Naive thymus-derived CD4-positive, alpha-beta T cell (primary cell): ENCODE results near the gene PTTG1. TPM values are rescaled to one million over a fixed set of nuclear protein-coding genes. Genes with fewer than 3 reads are reported as not detected.

Source experiments
- ATAC-seq: fragments of 150-1000 bp; cut with Tn5 transposase; 2 replicates; pipeline ENCODE4 v1.10.0; 2021; ENCODE audit warnings: mild to moderate bottlenecking, moderate library complexity
- CTCF ChIA-PET: fragments of 350-600 bp; sonication (Branson Sonifier 250); formaldehyde crosslinking; loops from one replicate; lab custom pipeline; 2021; ENCODE audit warnings: antibody characterized with exemption; lab: Charles Lee
- POLR2A ChIA-PET: fragments of 350-600 bp; sonication (Branson Sonifier 250); formaldehyde crosslinking; loops from one replicate; lab custom pipeline; 2021; ENCODE audit warnings: antibody characterized with exemption, inconsistent platforms; lab: Charles Lee
- DNase-seq, 9 donors: peaks; one replicate each; pipeline versions ENCODE4 v3.0.0 to v3.0.0-alpha.2; 2020 to 2022; ENCODE audit warnings: mixed read lengths in 1 of 9
- H3K27ac ChIP-seq: one replicate; pipeline ENCODE4 v1.7.0; 2013; ENCODE audit warnings: mild to moderate bottlenecking, low read depth, low read length, moderate library complexity
- H3K27me3 ChIP-seq, 2 donors: one replicate each; pipeline ENCODE4 v1.7.0; 2013; ENCODE audit warnings: low read length in 2 of 2, mild to moderate bottlenecking in 2 of 2, moderate library complexity in 2 of 2; ENCODE audit not compliant: control insufficient read depth in 2 of 2, insufficient read depth in 2 of 2
- H3K36me3 ChIP-seq, 3 experiments: 1 replicate in 2 of 3; 2 replicates in 1 of 3; pipeline ENCODE4 v1.7.0; 2013; ENCODE audit warnings: low read length in 3 of 3, mild to moderate bottlenecking in 3 of 3, moderate library complexity in 1 of 3; ENCODE audit not compliant: insufficient read depth in 3 of 3, control insufficient read depth in 2 of 3
- H3K4me1 ChIP-seq, 2 donors: one replicate each; pipeline ENCODE4 v1.7.0; 2013; ENCODE audit warnings: low read length in 2 of 2, mild to moderate bottlenecking in 2 of 2, moderate library complexity in 1 of 2; ENCODE audit not compliant: control insufficient read depth in 2 of 2, insufficient read depth in 2 of 2
- H3K4me3 ChIP-seq: 2 replicates; pipeline ENCODE4 v1.7.0; 2013; ENCODE audit warnings: mild to moderate bottlenecking, low read length
- H3K9me3 ChIP-seq, 3 experiments: 1 replicate in 2 of 3; 2 replicates in 1 of 3; pipeline ENCODE4 v1.7.0; 2013; ENCODE audit warnings: low read length in 3 of 3; ENCODE audit not compliant: control insufficient read depth in 2 of 3
- H3K27ac Mint-ChIP-seq, 9 donors: one replicate each; pipeline ENCODE4 v1.8.0; 2020 to 2022; ENCODE audit warnings: mixed read lengths in 9 of 9, mild to moderate bottlenecking in 8 of 9, moderate library complexity in 5 of 9, inconsistent platforms in 2 of 9
- H3K27me3 Mint-ChIP-seq, 5 donors: one replicate each; pipeline ENCODE4 v1.8.0; 2021 to 2022; ENCODE audit warnings: mixed read lengths in 5 of 5, mild to moderate bottlenecking in 1 of 5
- H3K36me3 Mint-ChIP-seq, 5 donors: one replicate each; pipeline ENCODE4 v1.8.0; 2020 to 2022; ENCODE audit warnings: mixed read lengths in 5 of 5, mild to moderate bottlenecking in 3 of 5, inconsistent platforms in 1 of 5
- H3K4me1 Mint-ChIP-seq, 7 donors: one replicate each; pipeline ENCODE4 v1.8.0; 2020 to 2022; ENCODE audit warnings: mixed read lengths in 7 of 7, mild to moderate bottlenecking in 3 of 7, inconsistent platforms in 1 of 7
- H3K4me3 Mint-ChIP-seq, 10 donors: one replicate each; pipeline ENCODE4 v1.8.0; 2020 to 2022; ENCODE audit warnings: mild to moderate bottlenecking in 10 of 10, mixed read lengths in 10 of 10, moderate library complexity in 6 of 10, inconsistent platforms in 2 of 10
- H3K9me3 Mint-ChIP-seq, 11 donors: one replicate each; pipeline ENCODE4 v1.8.0; 2020 to 2022; ENCODE audit warnings: mixed read lengths in 11 of 11, mild to moderate bottlenecking in 4 of 11, inconsistent platforms in 1 of 11, moderate library complexity in 1 of 11
- intact Hi-C, 2 donors: fragments of 100-400 bp; cut with micrococcal nuclease; formaldehyde crosslinking; loops; one replicate each; pipeline ENCODE4 v1.15.1; 2023
- polyA plus RNA-seq, 2 donors: library from polyadenylated mRNA; unstranded; fragments of 300-500 nt; fragmentation: Illumina TruSeq; gene quantifications; one replicate each; pipeline ENCODE4 v1.2.3, GENCODE V29; 2021
- total RNA-seq, 6 experiments: library from RNA in 5 of 6; stranded (reverse) in 5 of 6; gene quantifications; 1 replicate in 5 of 6; 2 replicates in 1 of 6; pipeline ENCODE4 v1.2.3 and lab custom pipeline; 2021 to 2026

The PTTG1 gene
- total and polyA plus RNA-seq, 7 experiments from 2014 or later: 3.8 to 97.7 (median 9.5) TPM

GRCh38 chr5:160463740-160464465 is 42.2 kb downstream of the PTTG1 start:
- Mint-ChIP-seq H3K36me3 (peaks cover 0 to 9% (median 0%) of the 10 kb centered on the region in 5 donors), H3K4me1 (peaks cover 19 to 47% (median 38%) of the 10 kb centered on the region in 7 donors), H3K27ac (peak overlapping the region in 5 of 9 donors; percentile 1 to 51 (median 4)), H3K4me3 (peak overlapping the region in 1 of 10 donors; percentile 17), H3K9me3 (peaks cover 0 to 4% (median 0%) of the 10 kb centered on the region in 11 donors), H3K27me3 (peaks cover 0 to 4% (median 0%) of the 10 kb centered on the region in 5 donors)
- no peak for DNase-seq
- ChIA-PET POLR2A (interaction anchor here (1.0 kb wide), 1 partner anchor 46 kb away, joined by 3 read pairs; no protein-coding TSS in a partner anchor), CTCF (interaction anchor here (1.4 kb wide), 1 partner anchor 26 kb away, joined by 6 read pairs; no protein-coding TSS in a partner anchor)
- no peak overlapping the region for H3K27ac ChIP-seq
- intact Hi-C loops: no loop called here
- peaks cover 15 to 25% of the 10 kb centered on the region in 2 donors for H3K4me1 ChIP-seq
- H3K4me3 ChIP-seq: no peak overlapping the region
- no peaks in the 10 kb centered on the region for H3K27me3 ChIP-seq
- H3K9me3 ChIP-seq: no peaks in the 10 kb centered on the region
- no peak for ATAC-seq
- H3K36me3 ChIP-seq: no peaks in the 10 kb centered on the region

- DNase-seq (no peak), ATAC-seq (no peak)
- peak overlapping the region in 4 of 9 donors; percentile 2 to 51 (median 18) for H3K27ac Mint-ChIP-seq
- no peaks in the 10 kb centered on the region for H3K27me3 Mint-ChIP-seq
- H3K4me1 Mint-ChIP-seq: peaks cover 23 to 51% (median 43%) of the 10 kb centered on the region in 7 donors
- peaks cover 0 to 10% (median 0%) of the 10 kb centered on the region in 5 donors for H3K36me3 Mint-ChIP-seq
- intact Hi-C loops: no loop called here
- H3K4me3 Mint-ChIP-seq: peak overlapping the region in 1 of 10 donors; percentile 17
- CTCF ChIA-PET: interaction anchor here (1.4 kb wide), 1 partner anchor 26 kb away, joined by 6 read pairs; no protein-coding TSS in a partner anchor
- Histone ChIP-seq H3K27me3 (no peaks in the 10 kb centered on the region), H3K27ac (no peak overlapping the region), H3K9me3 (no peaks in the 10 kb centered on the region), H3K36me3 (no peaks in the 10 kb centered on the region), H3K4me3 (no peak overlapping the region), H3K4me1 (peaks cover 15 to 25% of the 10 kb centered on the region in 2 donors)
- POLR2A ChIA-PET: no interaction called here
- H3K9me3 Mint-ChIP-seq: no peaks in the 10 kb centered on the region
Measured at GRCh38 chr5:160464466-160464797, 42.8 kb downstream of the PTTG1 start.

- H3K27ac Mint-ChIP-seq: peak overlapping the region in 3 of 9 donors; percentile 2 to 73 (median 22)
- DNase-seq (no peak), ATAC-seq (no peak)
- no peaks in the 10 kb centered on the region for H3K27me3 Mint-ChIP-seq
- peaks cover 15 to 30% of the 10 kb centered on the region in 2 donors for H3K4me1 ChIP-seq
- no peak overlapping the region for H3K4me3 ChIP-seq
- H3K27ac ChIP-seq: no peak overlapping the region
- CTCF ChIA-PET: interaction anchor here (2.3 kb wide), 1 partner anchor 27 kb away, joined by 22 read pairs; no protein-coding TSS in a partner anchor
- POLR2A ChIA-PET: interaction anchor here (0.6 kb wide), 1 partner anchor 10 kb away, joined by 4 read pairs; no protein-coding TSS in a partner anchor
- H3K4me1 Mint-ChIP-seq: peaks cover 31 to 67% (median 60%) of the 10 kb centered on the region in 7 donors
- H3K36me3 Mint-ChIP-seq: peaks cover 0 to 18% (median 0%) of the 10 kb centered on the region in 5 donors
- no peaks in the 10 kb centered on the region for H3K9me3 ChIP-seq
- intact Hi-C loops: loop anchor here (2.0 to 5.0 kb wide), 2 partner anchors 43 to 1364 kb away; no protein-coding TSS in a partner anchor
- H3K36me3 ChIP-seq: no peaks in the 10 kb centered on the region
- no peaks in the 10 kb centered on the region for H3K9me3 Mint-ChIP-seq
- no peaks in the 10 kb centered on the region for H3K27me3 ChIP-seq
- peak overlapping the region in 2 of 10 donors; percentile 15 to 38 for H3K4me3 Mint-ChIP-seq
Measured at GRCh38 chr5:160466116-160466515, 44.5 kb downstream of the PTTG1 start.

GRCh38 chr5:160466889-160467554 is 45.4 kb downstream of the PTTG1 start:
- Mint-ChIP-seq H3K4me3 (peak overlapping the region; percentile 80 to 100 (median 88)), H3K4me1 (peaks cover 36 to 76% (median 69%) of the 10 kb centered on the region in 7 donors), H3K36me3 (peaks cover 0 to 21% (median 0%) of the 10 kb centered on the region in 5 donors), H3K27me3 (no peaks in the 10 kb centered on the region), H3K27ac (peak overlapping the region; percentile 53 to 99 (median 78)), H3K9me3 (no peaks in the 10 kb centered on the region)
- no peaks in the 10 kb centered on the region for H3K36me3 ChIP-seq
- H3K4me1 ChIP-seq: peaks cover 24 to 34% of the 10 kb centered on the region in 2 donors
- no peak for DNase-seq
- no peak for ATAC-seq
- peak overlapping the region; percentile 69 for H3K4me3 ChIP-seq
- intact Hi-C loops: loop anchor here (1.0 to 5.0 kb wide), 3 partner anchors 29 to 1365 kb away; no protein-coding TSS in a partner anchor
- H3K9me3 ChIP-seq: no peaks in the 10 kb centered on the region
- no peaks in the 10 kb centered on the region for H3K27me3 ChIP-seq
- ChIA-PET POLR2A (interaction anchor here (1.4 to 2.0 kb wide), 3 partner anchors 11 to 48 kb away, joined by 5 to 11 read pairs (median 11); partner anchors contain the start of gene SLU7), CTCF (interaction anchor here (0.7 to 2.3 kb wide), 2 partner anchors 8 to 28 kb away, joined by 3 to 22 read pairs; no protein-coding TSS in a partner anchor)
- peak overlapping the region; percentile 8 for H3K27ac ChIP-seq

- H3K27me3 ChIP-seq: no peaks in the 10 kb centered on the region
- H3K9me3 ChIP-seq: no peaks in the 10 kb centered on the region
- Mint-ChIP-seq H3K4me1 (peaks cover 36 to 79% (median 70%) of the 10 kb centered on the region in 7 donors), H3K36me3 (peaks cover 0 to 25% (median 0%) of the 10 kb centered on the region in 5 donors), H3K4me3 (peak overlapping the region; percentile 80 to 100 (median 88)), H3K27me3 (no peaks in the 10 kb centered on the region), H3K9me3 (no peaks in the 10 kb centered on the region), H3K27ac (peak overlapping the region; percentile 73 to 99 (median 81))
- H3K4me3 ChIP-seq: peak overlapping the region; percentile 69
- H3K27ac ChIP-seq: peak overlapping the region; percentile 48
- ATAC-seq (peak; percentile 91), DNase-seq (peak; percentile 24 to 88 (median 48))
- H3K36me3 ChIP-seq: no peaks in the 10 kb centered on the region
- ChIA-PET CTCF (interaction anchor here (0.7 to 2.3 kb wide), 2 partner anchors 8 to 29 kb away, joined by 3 to 22 read pairs; no protein-coding TSS in a partner anchor), POLR2A (interaction anchor here (1.4 to 2.0 kb wide), 3 partner anchors 10 to 49 kb away, joined by 5 to 11 read pairs (median 11); partner anchors contain the start of gene SLU7)
- intact Hi-C loops: loop anchor here (1.0 to 5.0 kb wide), 7 partner anchors 10 to 1365 kb away; partner anchors contain the start of gene PTTG1 (in 1 of the 2)
- H3K4me1 ChIP-seq: peaks cover 28 to 34% of the 10 kb centered on the region in 2 donors
Measured at GRCh38 chr5:160467555-160468362, 46.1 kb downstream of the PTTG1 start.
